Suppressor macrophage treated with lipopolysaccharide for 4 hours (primary cell): ENCODE data around the gene ALKBH8.
A peak's percentile ranks its signal among the peaks of the same experiment; 100 is the strongest.
"Not testable (repeated sequence)": the region's sequence is repeated elsewhere in the genome, so short reads cannot be mapped to it uniquely, and the experiment has no call there.

ENCODE experiments used
- DNase-seq: peaks from one replicate; pipeline ENCODE4 v3.0.0-alpha.2; 2020

Gene ALKBH8

GRCh38 chr11:107565219-107565937, at the start of gene ALKBH8:
Gene ALKBH8, minus strand, starts transcription at chr11:107565735. Its CDS starts 4,842 bp downstream, at chr11:107560893.
- peak; percentile 91 for DNase-seq

DNA sequence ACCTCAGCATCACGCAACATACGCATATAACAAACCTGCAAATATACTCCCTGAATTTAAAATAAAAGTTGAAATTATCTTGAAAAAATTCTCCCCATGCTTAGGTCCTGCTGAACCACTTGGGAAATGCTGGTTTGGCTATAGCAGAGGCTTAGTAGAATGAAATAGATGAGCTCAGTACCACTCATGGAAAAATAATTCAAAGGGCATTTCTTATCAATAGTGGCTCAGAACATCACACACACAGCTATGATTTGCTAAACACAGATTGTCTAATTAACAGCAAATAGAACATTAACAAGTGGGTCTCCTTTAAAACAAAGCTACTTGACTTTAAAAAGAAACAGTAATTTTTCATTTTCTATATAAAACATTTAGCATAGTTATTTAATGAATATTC, 46.9 kb upstream of the ALKBH8 start:
- no peak for DNase-seq

- no peak for DNase-seq
These were observed 44.1 kb upstream of the ALKBH8 start for GRCh38 chr11:107609400-107610218.

- DNase-seq, result no peak
These were observed 43.3 kb upstream of the ALKBH8 start for GRCh38 chr11:107608809-107609208.

DNA sequence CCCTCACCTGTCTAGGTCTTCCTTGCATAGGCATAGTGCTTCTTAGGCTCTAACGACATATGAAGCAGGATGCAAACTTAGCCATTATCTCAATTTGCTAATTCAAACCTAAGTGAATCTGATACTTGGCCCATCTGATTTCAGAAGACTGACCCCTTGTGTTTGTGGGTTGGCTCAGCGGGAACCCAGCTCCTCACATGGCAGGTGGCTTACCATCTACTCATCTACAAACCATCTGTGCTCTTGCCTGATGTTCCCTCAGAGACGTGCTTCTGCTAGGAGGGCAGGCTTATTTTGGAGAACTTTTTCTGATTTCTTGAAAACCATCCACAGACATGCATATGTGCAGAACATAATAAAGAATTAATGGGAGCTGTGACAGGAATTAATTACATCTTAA, 40.6 kb upstream of the ALKBH8 start:
- DNase-seq, result no peak

GRCh38 chr11:107605061-107606006, 39.8 kb upstream of the ALKBH8 start:
- DNase-seq, result no peak

DNA sequence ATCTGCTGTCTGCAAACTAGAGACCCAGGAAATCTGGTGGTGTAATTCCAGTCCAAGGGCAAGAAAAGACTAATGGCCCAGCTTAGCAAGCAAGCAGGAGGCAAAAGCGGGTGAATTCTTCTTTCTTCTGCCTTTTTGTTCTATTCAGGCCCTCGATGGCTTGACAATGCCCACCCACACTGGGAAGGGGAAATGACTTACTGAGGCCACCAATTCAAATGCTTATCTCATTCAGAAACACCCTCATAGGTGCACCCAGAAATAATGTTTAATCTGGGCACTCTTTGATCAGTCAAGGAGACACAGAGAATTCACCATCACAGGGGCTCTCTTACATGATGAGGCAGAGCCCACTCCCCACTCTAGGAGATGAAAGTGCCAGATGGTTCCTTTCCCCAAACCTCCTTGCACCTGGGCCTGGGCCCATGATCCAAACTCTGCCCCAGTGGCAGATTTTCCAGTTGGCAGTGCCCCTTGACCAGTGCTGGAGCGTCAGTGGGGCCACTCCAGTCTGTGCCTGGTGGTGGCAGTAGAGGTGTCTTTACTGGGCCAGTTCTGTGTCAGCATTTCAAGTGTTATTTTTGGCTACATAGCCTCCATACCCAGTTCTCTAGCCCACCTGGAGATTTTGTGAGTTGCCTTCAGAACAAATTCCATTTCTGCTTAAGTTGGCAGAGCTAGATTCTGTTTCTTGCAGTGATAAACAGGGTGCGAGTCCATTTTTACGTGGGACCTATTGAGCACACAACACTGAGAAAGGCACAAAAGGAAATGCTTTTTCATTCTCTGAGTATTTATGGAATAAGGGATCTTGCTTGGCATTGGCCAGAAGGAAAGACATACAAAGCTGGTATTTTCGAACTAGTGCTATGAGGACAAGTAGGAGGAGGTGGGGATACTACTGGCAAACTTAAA, 32.9 kb upstream of the ALKBH8 start:
- DNase-seq, result peak; percentile 24

- no peak for DNase-seq
These were observed 29.2 kb upstream of the ALKBH8 start for GRCh38 chr11:107594736-107595135.

GRCh38 chr11:107593951-107594350, 28.4 kb upstream of the ALKBH8 start:
- no peak for DNase-seq

DNA sequence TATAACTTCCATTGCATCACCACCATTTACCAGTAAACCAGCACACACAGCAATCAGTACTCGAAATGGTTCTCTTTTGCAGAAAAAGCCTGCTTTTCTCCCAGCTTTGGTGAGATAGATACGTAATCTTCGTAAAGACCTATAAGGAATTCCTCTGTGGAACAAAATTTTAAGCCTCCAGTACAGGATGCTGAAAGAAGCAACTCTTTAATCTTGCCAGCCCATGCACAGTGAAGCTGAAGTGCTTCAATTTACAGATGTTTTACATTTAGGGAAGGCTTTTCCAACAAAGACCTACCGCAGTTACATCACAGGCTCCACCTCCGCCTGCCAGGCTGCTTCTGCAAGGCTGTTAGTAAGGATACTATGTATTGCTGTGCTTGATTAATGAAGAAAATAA, 27.3 kb upstream of the ALKBH8 start:
- no peak for DNase-seq

GRCh38 chr11:107592231-107592590, 26.7 kb upstream of the ALKBH8 start:
- no peak for DNase-seq

DNA sequence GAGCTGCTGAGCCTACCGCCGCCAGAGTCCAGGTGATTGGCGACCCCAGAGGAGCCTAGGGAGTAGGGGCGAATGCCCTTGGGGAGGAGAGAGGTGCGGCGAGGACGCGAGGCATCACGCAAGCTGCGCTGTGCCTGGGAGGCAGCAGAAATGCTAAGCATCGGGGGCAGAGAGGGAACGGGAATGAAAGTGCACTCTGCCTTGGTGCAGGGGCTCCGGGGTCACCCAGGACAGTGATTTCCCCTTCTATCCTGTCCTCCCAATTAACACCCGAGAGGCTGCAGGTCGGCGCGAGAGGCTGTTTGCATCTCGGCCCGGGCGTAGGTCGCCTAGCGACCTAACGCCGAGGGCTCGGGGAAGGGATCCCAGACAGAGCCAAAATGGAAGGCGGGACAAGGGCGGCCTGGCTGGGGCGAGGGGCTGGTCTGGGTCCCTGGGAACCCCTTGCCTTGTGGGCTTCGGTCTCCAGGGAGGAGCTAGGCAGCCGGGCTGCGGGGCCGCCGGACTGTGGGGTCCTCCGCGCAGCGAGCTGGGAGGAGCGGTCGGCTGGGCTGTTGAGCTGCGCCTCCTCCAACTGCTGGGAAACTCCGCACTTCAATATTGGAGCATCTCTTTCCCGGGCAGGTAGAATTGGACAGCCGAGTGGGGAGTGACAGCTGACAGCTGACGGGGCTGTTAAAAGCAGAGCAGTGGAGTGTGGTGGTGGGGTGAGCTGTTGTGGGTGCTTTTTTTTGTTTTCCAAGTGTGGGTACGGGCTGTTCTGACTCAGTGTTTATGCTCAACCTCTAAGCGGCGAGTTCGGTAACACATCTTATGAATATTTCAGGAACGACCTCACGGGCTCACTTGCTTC, 26.1 kb upstream of the ALKBH8 start:
- no peak for DNase-seq

DNA sequence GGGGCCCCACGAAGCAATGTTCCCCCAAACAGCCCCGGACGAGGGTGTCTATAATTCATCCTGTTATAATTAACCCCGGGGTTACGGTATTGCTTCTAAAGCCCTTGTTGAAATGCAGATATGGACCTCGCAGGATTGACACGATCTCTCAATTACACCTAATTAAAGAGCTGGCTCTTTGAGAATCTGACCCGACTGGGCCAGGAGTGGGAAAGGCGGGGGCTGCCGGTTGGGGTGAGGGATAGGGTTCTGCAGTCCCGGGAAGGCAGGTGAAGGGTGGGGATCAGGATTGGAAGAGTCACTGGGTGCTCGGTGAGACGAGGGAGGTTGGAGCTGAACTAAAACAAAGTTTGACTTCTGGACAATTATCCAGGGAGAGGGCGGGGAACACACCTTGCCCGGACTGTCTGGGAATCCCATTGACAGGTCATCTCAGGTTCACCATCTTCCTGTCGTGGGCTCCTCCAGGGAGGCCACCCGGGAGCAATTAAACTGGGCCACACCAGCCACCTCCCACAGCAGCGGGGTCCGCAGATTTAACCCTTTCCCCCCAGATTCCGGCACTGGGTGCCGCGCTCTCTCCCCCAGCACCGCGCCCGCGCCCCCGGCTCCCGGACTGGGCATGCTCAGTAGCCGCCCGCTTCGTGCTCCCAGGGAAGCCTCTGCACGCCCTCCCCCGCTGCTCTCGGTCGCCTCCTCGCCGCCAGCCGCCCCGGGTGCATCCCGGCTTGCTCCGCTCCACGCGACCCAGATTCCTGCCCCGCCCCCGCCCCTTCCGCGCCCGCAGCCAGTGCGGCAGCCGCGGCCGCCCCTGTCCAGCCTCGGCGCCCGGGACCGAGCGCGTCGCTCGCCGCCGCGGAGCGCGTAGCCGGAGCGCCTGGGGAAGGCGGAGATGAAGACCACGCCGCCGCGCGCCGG, 25.2 kb upstream of the ALKBH8 start, which contains the start of gene ELMOD1:
TSS of gene ELMOD1 (plus strand) at position 688 of the 918 bp plus-strand sequence. CDS start 27,043 bp downstream, outside the sequence.
- DNase-seq, result peak; percentile 17

- no peak for DNase-seq
These were observed 21.9 kb upstream of the ALKBH8 start for GRCh38 chr11:107587306-107587979.

GRCh38 chr11:107583629-107584195, 18.2 kb upstream of the ALKBH8 start:
- no peak for DNase-seq

DNA sequence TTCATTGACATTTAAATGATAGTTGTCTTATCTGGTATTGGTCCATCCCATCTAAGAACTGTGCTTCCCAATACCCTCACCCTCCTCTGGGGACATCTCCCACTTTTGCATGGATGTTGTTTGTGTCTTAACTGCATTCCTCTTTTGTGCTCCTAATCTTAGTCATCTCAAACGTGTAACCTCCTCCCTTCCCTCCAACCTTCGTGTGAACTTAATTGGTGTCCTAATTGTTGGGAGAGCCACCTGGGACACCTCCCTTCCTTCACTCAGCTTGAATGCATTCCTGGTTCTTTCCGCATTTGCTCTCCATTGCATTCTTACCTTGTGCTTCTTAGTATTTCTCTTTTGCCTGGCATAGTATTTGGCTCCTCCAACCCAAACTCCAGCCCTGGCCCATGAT, 15.6 kb upstream of the ALKBH8 start:
- DNase-seq, result no peak

DNA sequence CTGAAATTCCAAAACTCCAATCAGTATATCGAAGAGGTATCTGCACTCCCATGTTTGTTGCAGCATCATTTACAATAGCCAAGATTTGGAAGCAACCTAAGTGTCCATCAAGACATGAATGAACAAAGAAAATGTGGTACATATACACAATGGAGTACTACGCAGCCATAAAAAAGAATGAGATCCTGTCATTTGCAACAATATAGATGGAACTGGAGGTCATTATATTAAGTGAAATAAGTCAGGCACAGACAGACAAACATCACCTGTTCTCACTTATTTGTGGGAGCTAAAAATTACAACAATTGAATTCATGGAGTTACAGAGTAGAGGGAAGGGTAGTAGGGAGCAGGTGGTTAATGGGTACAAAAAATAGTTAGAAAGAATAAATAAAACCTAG, 13.6 kb upstream of the ALKBH8 start:
- not testable (repeated sequence) for DNase-seq

DNA sequence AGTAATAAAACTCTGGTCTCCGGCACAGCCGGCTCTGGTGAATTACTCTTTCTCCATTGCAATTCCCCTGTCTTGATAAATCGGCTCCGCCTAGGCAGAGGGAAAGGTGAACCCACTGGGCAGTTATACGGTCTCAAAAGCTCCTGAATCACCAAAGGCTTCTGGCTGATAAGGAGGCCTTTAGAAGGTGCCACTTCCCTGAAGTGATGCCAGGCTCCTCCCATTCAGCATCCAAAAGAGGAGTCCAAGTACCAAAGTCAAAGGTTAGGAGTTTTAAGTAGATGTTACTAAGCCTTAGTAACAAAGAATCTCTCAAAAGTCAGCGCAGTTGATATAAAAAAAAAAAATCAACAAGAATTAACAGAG, 11.8 kb upstream of the ALKBH8 start:
- DNase-seq, result no peak
